ENCODE results near the gene RNF207. TPM values are rescaled to one million over a fixed set of nuclear protein-coding genes. Genes with fewer than 3 reads are reported as not detected.

Gene RNF207
- total and polyA plus RNA-seq, 10 of the 15 experiments (the other 5 are each of a cell fraction or from before 2014, with no cell fraction given): 1.7 to 36.4 (median 13.1) TPM

DNA sequence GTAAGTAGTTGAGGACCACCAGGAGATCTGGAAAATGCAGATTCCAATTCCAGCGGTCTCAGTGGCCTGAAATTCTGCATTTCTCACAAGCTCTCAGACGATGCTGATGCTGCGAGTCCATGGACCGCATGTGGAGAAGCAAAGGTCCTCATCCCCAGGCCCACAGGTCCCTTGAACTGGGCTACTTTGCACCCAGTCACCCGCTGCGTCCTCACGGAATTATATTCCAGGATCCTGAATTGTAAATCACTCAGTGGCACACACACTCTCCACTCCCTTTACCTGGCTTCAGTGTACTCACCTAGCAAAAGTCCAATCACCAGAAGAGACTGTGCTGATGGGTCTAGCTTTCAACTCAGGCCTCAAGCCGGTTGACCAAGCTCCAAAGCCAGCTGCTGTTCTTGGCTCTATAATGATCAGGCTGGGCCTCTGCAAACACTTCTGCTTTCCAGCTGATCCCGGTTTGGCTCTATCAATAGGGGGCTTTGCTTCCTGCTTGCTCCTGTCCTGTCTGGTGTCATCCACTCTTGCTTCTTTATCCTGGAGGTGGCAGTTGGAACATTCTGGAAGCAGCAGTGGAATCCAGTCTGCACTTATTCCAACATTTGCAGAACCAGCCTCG is 5.6 kb upstream of the RNF207 start:
- peak overlapping the region; percentile 88 for H2AFZ ChIP-seq (ENCODE audit: control insufficient read depth, low read depth, low read length)
- in situ Hi-C loops (cut with MboI): no loop called here
- SMC1A ChIA-PET (ENCODE audit: uncharacterized antibody, unreplicated experiment): interaction anchor here (0.6 kb wide), 1 partner anchor 12 kb away, joined by 3 read pairs; no protein-coding TSS in a partner anchor
- 84% methylated on average over 10 of the region's 10 CpGs for WGBS (ENCODE audit: insufficient coverage, insufficient replicate concordance, low lambda C conversion rate, missing lambda C conversion rate)
- no peak for ATAC-seq
- peaks cover 11% of the 10 kb centered on the region for H3K4me1 ChIP-seq (ENCODE audit: control insufficient read depth, insufficient read depth, low read length)
- H3K4me3 ChIP-seq: peak overlapping the region; percentile 62
- H3K79me2 ChIP-seq (ENCODE audit: control insufficient read depth, insufficient read depth, low read length): peaks cover 46% of the 10 kb centered on the region
- H3K9ac ChIP-seq (ENCODE audit: control insufficient read depth, insufficient read depth, low read length): peak overlapping the region; percentile 100
- peak overlapping the region; percentile 85 for H3K27ac ChIP-seq (ENCODE audit: control insufficient read depth, insufficient read depth)
- RAD21 ChIA-PET (ENCODE audit: unreplicated experiment): interaction anchor here (0.6 to 1.1 kb wide), 2 partner anchors 12 to 207 kb away, joined by 3 to 6 read pairs; no protein-coding TSS in a partner anchor
- no TSS peak for BruUV-seq (replicated peaks)
- peak overlapping the region; percentile 70 for H3K4me2 ChIP-seq (ENCODE audit: control insufficient read depth, insufficient read depth)
- no peak for FAIRE-seq
- no peak for DNase-seq (ENCODE audit: low read depth, low spot score)
- no peaks in the 10 kb centered on the region for H4K20me1 ChIP-seq (ENCODE audit: control insufficient read depth, insufficient read depth)
- 0 out of 2 replicates have a peak, but pooled peaks have one; percentile 19 for TF ChIP-seq SMARCA5 (IDR thresholded peaks at IDR 0.05)
- TF ChIP-seq, protein P1, sequence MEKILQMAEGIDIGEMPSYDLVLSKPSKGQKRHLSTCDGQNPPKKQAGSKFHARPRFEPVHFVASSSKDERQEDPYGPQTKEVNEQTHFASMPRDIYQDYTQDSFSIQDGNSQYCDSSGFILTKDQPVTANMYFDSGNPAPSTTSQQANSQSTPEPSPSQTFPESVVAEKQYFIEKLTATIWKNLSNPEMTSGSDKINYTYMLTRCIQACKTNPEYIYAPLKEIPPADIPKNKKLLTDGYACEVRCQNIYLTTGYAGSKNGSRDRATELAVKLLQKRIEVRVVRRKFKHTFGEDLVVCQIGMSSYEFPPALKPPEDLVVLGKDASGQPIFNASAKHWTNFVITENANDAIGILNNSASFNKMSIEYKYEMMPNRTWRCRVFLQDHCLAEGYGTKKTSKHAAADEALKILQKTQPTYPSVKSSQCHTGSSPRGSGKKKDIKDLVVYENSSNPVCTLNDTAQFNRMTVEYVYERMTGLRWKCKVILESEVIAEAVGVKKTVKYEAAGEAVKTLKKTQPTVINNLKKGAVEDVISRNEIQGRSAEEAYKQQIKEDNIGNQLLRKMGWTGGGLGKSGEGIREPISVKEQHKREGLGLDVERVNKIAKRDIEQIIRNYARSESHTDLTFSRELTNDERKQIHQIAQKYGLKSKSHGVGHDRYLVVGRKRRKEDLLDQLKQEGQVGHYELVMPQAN (conservative IDR thresholded peaks at IDR 0.05): no peak
- H3K27me3 ChIP-seq (replicated peaks in 1 of 2; ENCODE audit: control insufficient read depth in 2 of 2, insufficient read depth in 2 of 2, low read length in 1 of 2): no peaks in the 10 kb centered on the region
- peaks cover 0 to 12% of the 10 kb centered on the region in 2 experiments; a peak in 2 of 4 replicates for H3K36me3 ChIP-seq (ENCODE audit: control insufficient read depth in 2 of 2, insufficient read depth in 2 of 2, low read length in 1 of 2)
- H3K9me3 ChIP-seq (replicated peaks; ENCODE audit: control insufficient read depth, insufficient read depth, low read length): no peaks in the 10 kb centered on the region
- POLR2A ChIA-PET: interaction anchor here (0.6 to 1.1 kb wide), 3 partner anchors 28 to 194 kb away, joined by 3 read pairs; no protein-coding TSS in a partner anchor
- CTCF ChIA-PET: interaction anchor here (1.1 to 2.9 kb wide), 6 partner anchors 10 to 207 kb away, joined by 3 to 9 read pairs (median 4); no protein-coding TSS in a partner anchor
- intact Hi-C loops (cut with micrococcal nuclease; ENCODE audit: unreplicated experiment): no loop called here

DNA sequence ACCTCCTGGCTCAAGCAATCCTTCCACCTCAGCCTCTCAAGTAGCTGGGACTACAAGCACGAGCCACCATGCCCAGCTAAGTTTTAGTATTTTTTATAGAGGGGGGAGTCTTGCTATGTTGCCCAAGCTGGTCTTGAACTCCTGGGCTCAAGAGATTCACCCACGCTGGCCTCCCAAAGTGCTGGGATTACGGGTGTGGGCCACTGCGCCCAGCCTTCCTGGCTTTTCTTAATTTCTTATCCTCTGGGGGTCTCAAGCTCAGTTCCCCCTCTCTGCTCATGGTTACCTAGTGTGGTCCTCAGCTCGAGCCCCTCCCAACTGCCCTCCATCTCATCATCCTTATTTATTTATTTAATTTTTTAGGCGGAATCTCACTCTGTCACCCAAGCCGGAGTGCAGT is 3.7 kb upstream of the RNF207 start:
- no TSS peak for BruUV-seq (replicated peaks)
- Histone ChIP-seq H3K4me2 (ENCODE audit: control insufficient read depth, insufficient read depth) (no peak overlapping the region), H3K27ac (ENCODE audit: control insufficient read depth, insufficient read depth) (no peak overlapping the region), H3K36me3 (ENCODE audit: control insufficient read depth in 2 of 2, insufficient read depth in 2 of 2, low read length in 1 of 2) (peaks cover 0 to under 1% of the 10 kb centered on the region in 2 experiments; a peak in 1 of 4 replicates), H3K9me3 (replicated peaks; ENCODE audit: control insufficient read depth, insufficient read depth, low read length) (no peaks in the 10 kb centered on the region), H3K4me3 (no peak overlapping the region), H2AFZ (ENCODE audit: control insufficient read depth, low read depth, low read length) (no peak overlapping the region), H3K79me2 (ENCODE audit: control insufficient read depth, insufficient read depth, low read length) (peaks cover 35% of the 10 kb centered on the region), H3K9ac (ENCODE audit: control insufficient read depth, insufficient read depth, low read length) (no peak overlapping the region), H4K20me1 (ENCODE audit: control insufficient read depth, insufficient read depth) (no peaks in the 10 kb centered on the region), H3K27me3 (replicated peaks in 1 of 2; ENCODE audit: control insufficient read depth in 2 of 2, insufficient read depth in 2 of 2, low read length in 1 of 2) (no peaks in the 10 kb centered on the region), H3K4me1 (ENCODE audit: control insufficient read depth, insufficient read depth, low read length) (peaks cover 11% of the 10 kb centered on the region)
- ATAC-seq (no peak), FAIRE-seq (no peak), DNase-seq (ENCODE audit: low read depth, low spot score) (no peak)
- ChIA-PET SMC1A (ENCODE audit: uncharacterized antibody, unreplicated experiment) (no interaction called here), CTCF (no interaction called here), POLR2A (interaction anchor here (0.6 kb wide), 2 partner anchors 89 to 115 kb away, joined by 3 read pairs; no protein-coding TSS in a partner anchor), RAD21 (ENCODE audit: unreplicated experiment) (interaction anchor here (0.9 kb wide), 1 partner anchor 191 kb away, joined by 5 read pairs; the partner anchor contains the start of gene ACOT7)
- in situ Hi-C loops (cut with MboI): no loop called here
- intact Hi-C loops (cut with micrococcal nuclease; ENCODE audit: unreplicated experiment): no loop called here
- 64% methylated on average over 7 of the region's 7 CpGs for WGBS (ENCODE audit: insufficient coverage, insufficient replicate concordance, low lambda C conversion rate, missing lambda C conversion rate)
- no peak for TF ChIP-seq YBX1 (IDR thresholded peaks at IDR 0.05)
- no peak for TF ChIP-seq TCF3 (IDR thresholded peaks at IDR 0.05; ENCODE audit: borderline replicate concordance, insufficient read depth, low read depth, low read length)
- TF ChIP-seq, protein P2, sequence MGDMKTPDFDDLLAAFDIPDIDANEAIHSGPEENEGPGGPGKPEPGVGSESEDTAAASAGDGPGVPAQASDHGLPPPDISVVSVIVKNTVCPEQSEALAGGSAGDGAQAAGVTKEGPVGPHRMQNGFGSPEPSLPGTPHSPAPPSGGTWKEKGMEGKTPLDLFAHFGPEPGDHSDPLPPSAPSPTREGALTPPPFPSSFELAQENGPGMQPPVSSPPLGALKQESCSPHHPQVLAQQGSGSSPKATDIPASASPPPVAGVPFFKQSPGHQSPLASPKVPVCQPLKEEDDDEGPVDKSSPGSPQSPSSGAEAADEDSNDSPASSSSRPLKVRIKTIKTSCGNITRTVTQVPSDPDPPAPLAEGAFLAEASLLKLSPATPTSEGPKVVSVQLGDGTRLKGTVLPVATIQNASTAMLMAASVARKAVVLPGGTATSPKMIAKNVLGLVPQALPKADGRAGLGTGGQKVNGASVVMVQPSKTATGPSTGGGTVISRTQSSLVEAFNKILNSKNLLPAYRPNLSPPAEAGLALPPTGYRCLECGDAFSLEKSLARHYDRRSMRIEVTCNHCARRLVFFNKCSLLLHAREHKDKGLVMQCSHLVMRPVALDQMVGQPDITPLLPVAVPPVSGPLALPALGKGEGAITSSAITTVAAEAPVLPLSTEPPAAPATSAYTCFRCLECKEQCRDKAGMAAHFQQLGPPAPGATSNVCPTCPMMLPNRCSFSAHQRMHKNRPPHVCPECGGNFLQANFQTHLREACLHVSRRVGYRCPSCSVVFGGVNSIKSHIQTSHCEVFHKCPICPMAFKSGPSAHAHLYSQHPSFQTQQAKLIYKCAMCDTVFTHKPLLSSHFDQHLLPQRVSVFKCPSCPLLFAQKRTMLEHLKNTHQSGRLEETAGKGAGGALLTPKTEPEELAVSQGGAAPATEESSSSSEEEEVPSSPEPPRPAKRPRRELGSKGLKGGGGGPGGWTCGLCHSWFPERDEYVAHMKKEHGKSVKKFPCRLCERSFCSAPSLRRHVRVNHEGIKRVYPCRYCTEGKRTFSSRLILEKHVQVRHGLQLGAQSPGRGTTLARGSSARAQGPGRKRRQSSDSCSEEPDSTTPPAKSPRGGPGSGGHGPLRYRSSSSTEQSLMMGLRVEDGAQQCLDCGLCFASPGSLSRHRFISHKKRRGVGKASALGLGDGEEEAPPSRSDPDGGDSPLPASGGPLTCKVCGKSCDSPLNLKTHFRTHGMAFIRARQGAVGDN (IDR thresholded peaks at IDR 0.05): no peak
- TF ChIP-seq, protein P3, sequence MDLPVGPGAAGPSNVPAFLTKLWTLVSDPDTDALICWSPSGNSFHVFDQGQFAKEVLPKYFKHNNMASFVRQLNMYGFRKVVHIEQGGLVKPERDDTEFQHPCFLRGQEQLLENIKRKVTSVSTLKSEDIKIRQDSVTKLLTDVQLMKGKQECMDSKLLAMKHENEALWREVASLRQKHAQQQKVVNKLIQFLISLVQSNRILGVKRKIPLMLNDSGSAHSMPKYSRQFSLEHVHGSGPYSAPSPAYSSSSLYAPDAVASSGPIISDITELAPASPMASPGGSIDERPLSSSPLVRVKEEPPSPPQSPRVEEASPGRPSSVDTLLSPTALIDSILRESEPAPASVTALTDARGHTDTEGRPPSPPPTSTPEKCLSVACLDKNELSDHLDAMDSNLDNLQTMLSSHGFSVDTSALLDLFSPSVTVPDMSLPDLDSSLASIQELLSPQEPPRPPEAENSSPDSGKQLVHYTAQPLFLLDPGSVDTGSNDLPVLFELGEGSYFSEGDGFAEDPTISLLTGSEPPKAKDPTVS (IDR thresholded peaks at IDR 0.05; ENCODE audit: low read depth, low read length): no peak
- TF ChIP-seq STAT3 (IDR thresholded peaks at IDR 0.05; ENCODE audit: low read depth, low read length): no peak

Measured in GM12878 (cell line).